ENCODE results near the gene TEX55. TPM values are rescaled to one million over a fixed set of nuclear protein-coding genes. Genes with fewer than 3 reads are reported as not detected.

Gene TEX55
- polyA plus RNA-seq, 1 donor from 2014 or later, result not detected

DNA sequence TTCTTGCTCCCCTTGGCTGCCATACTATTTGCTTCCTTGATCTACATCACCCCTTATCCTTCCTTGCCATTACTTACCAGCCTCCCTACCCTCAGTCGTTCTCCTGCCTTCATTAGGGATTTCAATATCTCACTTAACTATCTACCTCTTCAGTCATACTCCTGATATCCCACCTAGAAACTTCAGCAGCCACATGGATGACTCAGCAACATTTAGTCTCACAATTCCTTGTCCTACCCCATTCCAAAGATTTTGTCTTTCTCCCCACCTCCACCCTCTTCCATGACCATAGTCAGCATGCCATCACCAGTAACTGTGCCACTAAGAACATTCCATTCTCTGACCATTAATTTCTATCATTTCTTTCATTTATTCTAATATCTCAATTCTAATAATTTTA is 45.8 kb downstream of the TEX55 start:
- H2AFZ ChIP-seq (ENCODE audit: low read depth, low read length), result no peak overlapping the region
- TF ChIP-seq, protein P1, sequence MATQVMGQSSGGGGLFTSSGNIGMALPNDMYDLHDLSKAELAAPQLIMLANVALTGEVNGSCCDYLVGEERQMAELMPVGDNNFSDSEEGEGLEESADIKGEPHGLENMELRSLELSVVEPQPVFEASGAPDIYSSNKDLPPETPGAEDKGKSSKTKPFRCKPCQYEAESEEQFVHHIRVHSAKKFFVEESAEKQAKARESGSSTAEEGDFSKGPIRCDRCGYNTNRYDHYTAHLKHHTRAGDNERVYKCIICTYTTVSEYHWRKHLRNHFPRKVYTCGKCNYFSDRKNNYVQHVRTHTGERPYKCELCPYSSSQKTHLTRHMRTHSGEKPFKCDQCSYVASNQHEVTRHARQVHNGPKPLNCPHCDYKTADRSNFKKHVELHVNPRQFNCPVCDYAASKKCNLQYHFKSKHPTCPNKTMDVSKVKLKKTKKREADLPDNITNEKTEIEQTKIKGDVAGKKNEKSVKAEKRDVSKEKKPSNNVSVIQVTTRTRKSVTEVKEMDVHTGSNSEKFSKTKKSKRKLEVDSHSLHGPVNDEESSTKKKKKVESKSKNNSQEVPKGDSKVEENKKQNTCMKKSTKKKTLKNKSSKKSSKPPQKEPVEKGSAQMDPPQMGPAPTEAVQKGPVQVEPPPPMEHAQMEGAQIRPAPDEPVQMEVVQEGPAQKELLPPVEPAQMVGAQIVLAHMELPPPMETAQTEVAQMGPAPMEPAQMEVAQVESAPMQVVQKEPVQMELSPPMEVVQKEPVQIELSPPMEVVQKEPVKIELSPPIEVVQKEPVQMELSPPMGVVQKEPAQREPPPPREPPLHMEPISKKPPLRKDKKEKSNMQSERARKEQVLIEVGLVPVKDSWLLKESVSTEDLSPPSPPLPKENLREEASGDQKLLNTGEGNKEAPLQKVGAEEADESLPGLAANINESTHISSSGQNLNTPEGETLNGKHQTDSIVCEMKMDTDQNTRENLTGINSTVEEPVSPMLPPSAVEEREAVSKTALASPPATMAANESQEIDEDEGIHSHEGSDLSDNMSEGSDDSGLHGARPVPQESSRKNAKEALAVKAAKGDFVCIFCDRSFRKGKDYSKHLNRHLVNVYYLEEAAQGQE (IDR thresholded peaks at IDR 0.05; ENCODE audit: borderline replicate concordance), result no peak
- no peak for TF ChIP-seq EP300 (conservative IDR thresholded peaks at IDR 0.05; ENCODE audit: poor library complexity, severe bottlenecking)
- TF ChIP-seq TAF1 (IDR thresholded peaks at IDR 0.05; ENCODE audit: low read depth), result no peak
- no peak for TF ChIP-seq MXI1 (conservative IDR thresholded peaks at IDR 0.05; ENCODE audit: poor library complexity, severe bottlenecking)
- TF ChIP-seq SMC3 (conservative IDR thresholded peaks at IDR 0.05; ENCODE audit: poor library complexity), result no peak
- TF ChIP-seq RAD21 (conservative IDR thresholded peaks at IDR 0.05), result no peak
- TF ChIP-seq CTCF (IDR thresholded peaks at IDR 0.05; ENCODE audit: poor library complexity, severe bottlenecking), result no peak
- TF ChIP-seq EZH2 (IDR thresholded peaks at IDR 0.05; ENCODE audit: borderline replicate concordance, insufficient read depth, low read length, poor library complexity, severe bottlenecking), result no peak
- no peak for TF ChIP-seq POLR2AphosphoS5 (IDR thresholded peaks at IDR 0.05)
- H3K27me3 ChIP-seq (ENCODE audit: insufficient read depth, low read depth, low read length), result no peaks in the 10 kb centered on the region

GRCh38 chr3:119194237-119195150 is 48.5 kb downstream of the TEX55 start:
- Histone ChIP-seq H3K36me3 (ENCODE audit: insufficient read depth, low read length) (no peaks in the 10 kb centered on the region), H3F3A (ENCODE audit: insufficient read depth, low read length, poor library complexity, severe bottlenecking) (no peaks in the 10 kb centered on the region), H3K27ac (ENCODE audit: low read length) (no peak overlapping the region), H3K4me2 (ENCODE audit: low read length) (no peak overlapping the region), H4K20me1 (ENCODE audit: insufficient read depth) (no peaks in the 10 kb centered on the region), H2AFZ (ENCODE audit: low read depth, low read length) (no peak overlapping the region), H3K79me2 (replicated peaks; ENCODE audit: insufficient read depth, low read length) (no peaks in the 10 kb centered on the region), H3K9ac (ENCODE audit: low read length) (no peak overlapping the region), H3K9me2 (ENCODE audit: insufficient read depth, low read length) (no peaks in the 10 kb centered on the region), H3K9me3 (ENCODE audit: low read length) (no peaks in the 10 kb centered on the region), H3K27me3 (ENCODE audit: insufficient read depth, low read depth, low read length) (no peaks in the 10 kb centered on the region), H3K4me3 (ENCODE audit: low read length) (no peak overlapping the region)
- TF ChIP-seq POLR2AphosphoS5 (IDR thresholded peaks at IDR 0.05) (no peak), TAF1 (IDR thresholded peaks at IDR 0.05; ENCODE audit: low read depth) (no peak), MXI1 (conservative IDR thresholded peaks at IDR 0.05; ENCODE audit: poor library complexity, severe bottlenecking) (no peak), SMC3 (conservative IDR thresholded peaks at IDR 0.05; ENCODE audit: poor library complexity) (no peak)

More for the DNA sequence above, 45.8 kb downstream of the TEX55 start:
- H4K20me1 ChIP-seq (ENCODE audit: insufficient read depth), result no peaks in the 10 kb centered on the region
- no peaks in the 10 kb centered on the region for H3K79me2 ChIP-seq (replicated peaks; ENCODE audit: insufficient read depth, low read length)
- no peak overlapping the region for H3K4me3 ChIP-seq (ENCODE audit: low read length)
- no peak overlapping the region for H3K27ac ChIP-seq (ENCODE audit: low read length)
- no peak overlapping the region for H3K9ac ChIP-seq (ENCODE audit: low read length)
- no peaks in the 10 kb centered on the region for H3K9me2 ChIP-seq (ENCODE audit: insufficient read depth, low read length)
- H3K9me3 ChIP-seq (ENCODE audit: low read length), result no peaks in the 10 kb centered on the region
- H3K36me3 ChIP-seq (ENCODE audit: insufficient read depth, low read length), result no peaks in the 10 kb centered on the region
- H3F3A ChIP-seq (ENCODE audit: insufficient read depth, low read length, poor library complexity, severe bottlenecking), result no peaks in the 10 kb centered on the region
- H3K4me2 ChIP-seq (ENCODE audit: low read length), result no peak overlapping the region

All from neural cell (in vitro differentiated cells).